Ovary (tissue), 9 donors: ENCODE results near the gene KRT33A. TPM values are rescaled to one million over a fixed set of nuclear protein-coding genes. Genes with fewer than 3 reads are reported as not detected.

Experiments
- DNase-seq, 5 donors: peaks; one replicate each; pipeline ENCODE4 v3.0.0-alpha.2; 2019 to 2020
- H3K27ac ChIP-seq, 2 donors: fragments of 200-600 bp; one replicate each; pipeline versions ENCODE4 v1.5.1 to v1.8.0; 2019 to 2022
- H3K27me3 ChIP-seq: fragments of 200-600 bp; one replicate; pipeline ENCODE4 v1.8.0; 2022
- H3K36me3 ChIP-seq: fragments of 200-600 bp; sonication (generic); one replicate; pipeline ENCODE4 v1.5.1; 2019
- H3K4me1 ChIP-seq: one replicate; pipeline ENCODE4 v1.8.1; 2013; ENCODE audit warnings: mild to moderate bottlenecking, moderate library complexity; ENCODE audit not compliant: insufficient read depth
- H3K4me3 ChIP-seq: fragments of 200-600 bp; sonication (generic); one replicate; pipeline ENCODE4 v1.5.1; 2017
- H3K9me3 ChIP-seq, 2 donors: fragments of 200-600 bp in 1 of 2; sonication (generic) in 1 of 2; one replicate each; pipeline versions ENCODE4 v1.5.1 to v1.8.1; 2013 to 2019; ENCODE audit warnings: mild to moderate bottlenecking in 1 of 2, moderate library complexity in 1 of 2
- EP300 ChIP-seq: sonication (generic); formaldehyde crosslinking; IDR thresholded peaks from one replicate; pipeline ENCODE4 v1.6.1; 2017; ENCODE audit warnings: antibody characterized with exemption
- POLR2A ChIP-seq: fragments of 450-650 bp; IDR thresholded peaks from one replicate; pipeline ENCODE4 v1.6.1; 2017; ENCODE audit warnings: antibody characterized with exemption, mild to moderate bottlenecking, moderate library complexity
- WGBS, 3 donors: extraction: QIAGEN DNeasy Blood & Tissue Kit in 1 of 3; methylation state at CpG; one replicate each; pipeline versions ENCODE4 v1.1.5 to v1.1.7; 2013 to 2017; 5-methylcytosine and 5-hydroxymethylcytosine counted together
- intact Hi-C, 4 donors: fragments of 100-400 bp; cut with DNase I; formaldehyde crosslinking; loops; one replicate each; pipeline versions ENCODE4 v1.11.0 to v1.15.1; 2022 to 2023
- polyA plus RNA-seq, 2 donors: library from polyadenylated mRNA; stranded (reverse); fragments of 200-250 nt in 1 of 2; fragments of 350-450 nt in 1 of 2; fragmentation: Illumina TruSeq in 1 of 2; extraction: RNeasy Lipid Tissue Mini Kit (QIAGEN cat#74804) in 1 of 2; gene quantifications; one replicate each; pipeline ENCODE4 v1.2.3, GENCODE V29; 2013 to 2014
- total RNA-seq, 7 donors: library from RNA; depleted of rRNA in 2 of 7; stranded (reverse); fragments of >200 nt in 2 of 7; fragmentation: NEBNext Ultra II Directional in 3 of 7; extraction: Animal tissue kit (Norgen Biotek cat#: 25700) in 3 of 7; gene quantifications; one replicate each; pipeline versions ENCODE4 v1.1.0 to v1.2.4, GENCODE V29; 2016 to 2023
- TF ChIP-seq, protein P1 (sequence below), 3 donors: fragments of 450-650 bp in 2 of 3; fragments of 200-600 bp in 1 of 3; IDR thresholded peaks; one replicate each; pipeline versions ENCODE4 v1.5.1 to v1.8.0; 2016 to 2022; ENCODE audit warnings: antibody characterized with exemption in 3 of 3, mild to moderate bottlenecking in 1 of 3
- donor health status: DM: no; HTN: no; CAD: no; lungs with moderate emphysema.
- donor health status: DM: no; HTN: no; CAD: no.
- donor health status: Bipolar disorder and iron deficiency.
- donor health status: DM: yes; HTN: yes; CAD: no.
- donor health status: DM: no; HTN: no; CAD: no.
- donor health status: DM: yes; HTN: yes; CAD: no.

KRT33A gene
- total and polyA plus RNA-seq, 9 donors: not detected

DNA sequence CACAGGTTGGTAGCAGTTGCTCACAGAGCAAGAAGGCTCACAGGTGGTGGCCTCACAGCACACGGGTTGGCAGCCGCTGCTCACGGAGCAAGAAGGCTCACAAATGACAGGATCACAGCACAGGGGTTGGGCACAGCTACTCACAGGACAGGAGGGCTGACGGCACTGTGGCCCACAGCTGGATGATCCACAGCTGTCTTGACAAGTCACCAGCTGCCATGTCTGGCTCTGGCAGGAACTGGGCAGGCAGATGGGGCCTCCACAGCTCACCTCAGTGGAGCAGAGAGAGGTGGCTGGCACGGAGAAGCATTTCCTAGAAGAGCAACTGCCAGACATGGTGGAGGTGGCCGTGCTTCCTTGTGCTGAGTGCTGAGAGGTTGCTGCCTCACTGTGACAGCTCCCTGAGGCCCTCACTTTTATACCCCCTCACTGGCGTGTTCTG lies 41.7 kb downstream of the KRT33A start, which contains the start of gene KRTAP16-1:
KRTAP16-1 (minus strand) TSS at position 392 of the 442 bp plus-strand sequence; CDS start at position 336, 56 bp downstream.
- Histone ChIP-seq H3K4me3 (no peak within 1 kb of the TSS), H3K27ac (no peak within 1 kb of the TSS), H3K36me3 (no peaks in the 10 kb centered on the region), H3K27me3 (no peaks in the 10 kb centered on the region), H3K9me3 (no peaks in the 10 kb centered on the region), H3K4me1 (no peaks in the 10 kb centered on the region)
- intact Hi-C loops: no loop called here
- TF ChIP-seq, protein P1, sequence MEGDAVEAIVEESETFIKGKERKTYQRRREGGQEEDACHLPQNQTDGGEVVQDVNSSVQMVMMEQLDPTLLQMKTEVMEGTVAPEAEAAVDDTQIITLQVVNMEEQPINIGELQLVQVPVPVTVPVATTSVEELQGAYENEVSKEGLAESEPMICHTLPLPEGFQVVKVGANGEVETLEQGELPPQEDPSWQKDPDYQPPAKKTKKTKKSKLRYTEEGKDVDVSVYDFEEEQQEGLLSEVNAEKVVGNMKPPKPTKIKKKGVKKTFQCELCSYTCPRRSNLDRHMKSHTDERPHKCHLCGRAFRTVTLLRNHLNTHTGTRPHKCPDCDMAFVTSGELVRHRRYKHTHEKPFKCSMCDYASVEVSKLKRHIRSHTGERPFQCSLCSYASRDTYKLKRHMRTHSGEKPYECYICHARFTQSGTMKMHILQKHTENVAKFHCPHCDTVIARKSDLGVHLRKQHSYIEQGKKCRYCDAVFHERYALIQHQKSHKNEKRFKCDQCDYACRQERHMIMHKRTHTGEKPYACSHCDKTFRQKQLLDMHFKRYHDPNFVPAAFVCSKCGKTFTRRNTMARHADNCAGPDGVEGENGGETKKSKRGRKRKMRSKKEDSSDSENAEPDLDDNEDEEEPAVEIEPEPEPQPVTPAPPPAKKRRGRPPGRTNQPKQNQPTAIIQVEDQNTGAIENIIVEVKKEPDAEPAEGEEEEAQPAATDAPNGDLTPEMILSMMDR (IDR thresholded peaks at IDR 0.05): no peak
- TF ChIP-seq POLR2A: no peak
- no peak for TF ChIP-seq EP300
- WGBS, 3 donors: 82 to 88% (median 83%) methylated on average over 7 of the region's 7 CpGs
- no peak for DNase-seq

GRCh38 chr17:41308251-41308917 lies 42.2 kb downstream of the KRT33A start:
- DNase-seq: no peak
- no peak overlapping the region for H3K4me3 ChIP-seq
- no peak for TF ChIP-seq POLR2A
- no peak for TF ChIP-seq EP300
- TF ChIP-seq, protein P1 (IDR thresholded peaks at IDR 0.05): no peak
- no peaks in the 10 kb centered on the region for H3K27me3 ChIP-seq
- no peaks in the 10 kb centered on the region for H3K9me3 ChIP-seq
- H3K27ac ChIP-seq: no peak overlapping the region
- intact Hi-C loops: no loop called here
- WGBS, 3 donors: 70 to 79% (median 74%) methylated on average over 10 of the region's 10 CpGs
- no peaks in the 10 kb centered on the region for H3K4me1 ChIP-seq
- no peaks in the 10 kb centered on the region for H3K36me3 ChIP-seq

GRCh38 chr17:41307647-41308046 lies 43.0 kb downstream of the KRT33A start:
- TF ChIP-seq POLR2A (no peak), EP300 (no peak)
- TF ChIP-seq, protein P1 (IDR thresholded peaks at IDR 0.05): no peak
- H3K27me3 ChIP-seq: no peaks in the 10 kb centered on the region
- WGBS, 3 donors: 81 to 90% (median 84%) methylated on average over 9 of the region's 9 CpGs
- H3K4me3 ChIP-seq: no peak overlapping the region
- intact Hi-C loops: no loop called here
- H3K27ac ChIP-seq: no peak overlapping the region
- DNase-seq: no peak
- no peaks in the 10 kb centered on the region for H3K36me3 ChIP-seq
- H3K4me1 ChIP-seq: no peaks in the 10 kb centered on the region
- no peaks in the 10 kb centered on the region for H3K9me3 ChIP-seq

DNA sequence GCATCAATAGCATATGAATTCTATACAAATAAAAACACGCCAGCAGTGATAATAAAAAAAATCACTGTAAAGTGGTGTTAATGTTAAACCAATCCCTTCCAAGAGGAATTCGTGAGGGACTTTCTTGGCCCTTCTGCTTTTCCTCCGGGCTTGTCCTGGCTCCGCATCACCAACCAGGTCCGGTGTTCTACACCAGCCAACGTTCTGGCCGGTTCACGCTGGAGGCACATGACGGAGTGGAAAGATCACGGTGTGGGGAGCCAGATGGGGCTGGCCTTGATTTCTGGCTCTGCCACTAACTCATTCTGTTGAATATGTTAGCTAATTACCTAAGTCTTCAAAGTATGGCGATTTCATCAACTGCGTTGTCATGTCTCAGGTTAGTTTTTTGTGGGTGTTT lies 46.5 kb downstream of the KRT33A start:
- no peak overlapping the region for H3K4me3 ChIP-seq
- no peaks in the 10 kb centered on the region for H3K4me1 ChIP-seq
- H3K36me3 ChIP-seq: no peaks in the 10 kb centered on the region
- H3K9me3 ChIP-seq: no peaks in the 10 kb centered on the region
- intact Hi-C loops: no loop called here
- no peak for TF ChIP-seq POLR2A
- no peak for TF ChIP-seq EP300
- TF ChIP-seq, protein P1 (IDR thresholded peaks at IDR 0.05): no peak
- WGBS, 3 donors: 86 to 89% (median 87%) methylated on average over 12 of the region's 12 CpGs
- no peak for DNase-seq
- no peak overlapping the region for H3K27ac ChIP-seq
- H3K27me3 ChIP-seq: no peaks in the 10 kb centered on the region
